ENCODE data around the gene RING1.

RING1 gene

DNA sequence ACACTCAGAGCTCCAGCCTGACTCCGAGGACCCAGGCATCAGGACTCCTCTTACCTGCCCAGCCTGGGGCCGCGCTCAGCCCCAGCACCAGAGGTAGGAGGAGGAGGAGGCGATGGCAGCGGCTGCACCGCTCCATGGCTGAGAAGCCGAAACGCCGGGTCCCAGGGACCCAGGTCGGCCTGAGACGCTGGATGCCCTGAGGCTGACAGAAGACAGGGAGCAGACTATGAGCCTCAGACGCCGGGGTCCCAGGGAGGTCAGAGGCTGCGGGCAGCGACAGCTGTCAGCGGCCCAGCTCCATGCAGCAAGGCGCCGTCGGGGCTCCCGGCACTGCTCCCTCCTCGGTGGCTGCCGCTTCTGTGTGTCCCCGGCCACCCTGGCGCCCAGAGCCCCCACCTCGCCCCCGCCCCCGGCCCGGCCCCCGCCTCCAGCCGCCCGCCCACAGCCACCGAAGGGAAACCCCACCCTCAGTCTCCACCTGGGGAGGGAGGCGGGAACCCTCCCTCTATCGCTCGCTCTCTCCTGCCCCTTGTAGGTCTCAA, 16.1 kb upstream of the RING1 start, which contains the start of gene COL11A2:
TSS of gene COL11A2 (minus strand) at position 363 of the 542 bp plus-strand sequence. CDS start at position 136, 227 bp downstream.
- Histone ChIP-seq H3K27ac (ENCODE audit: low read length, poor library complexity, severe bottlenecking) (no peak within 1 kb of the TSS), H3K36me3 (ENCODE audit: control insufficient read depth in 1 of 2, insufficient read depth in 2 of 2, low read depth in 1 of 2, low read length in 2 of 2) (peaks cover 30 to 36% of the 10 kb centered on the region in 2 experiments), H3K9ac (ENCODE audit: low read length) (peak within 1 kb of the TSS; percentile 72), H3K4me2 (ENCODE audit: low read length, poor library complexity, severe bottlenecking) (peak within 1 kb of the TSS; percentile 87), H3K27me3 (ENCODE audit: control insufficient read depth in 1 of 2, insufficient read depth in 1 of 2, low read length in 2 of 2) (peaks cover 43 to 44% of the 10 kb centered on the region in 2 experiments), H2BK120ac (ENCODE audit: low read depth, low read length) (no peak within 1 kb of the TSS), H4K91ac (ENCODE audit: low read length) (no peak within 1 kb of the TSS), H2BK12ac (ENCODE audit: low read length in 2 of 2) (no peak within 1 kb of the TSS), H2AFZ (ENCODE audit: low read depth, low read length) (peak within 1 kb of the TSS; percentile 10), H2AK5ac (ENCODE audit: low read length, severe bottlenecking) (no peak within 1 kb of the TSS), H2BK15ac (ENCODE audit: low read depth, poor library complexity, severe bottlenecking) (no peak within 1 kb of the TSS), H4K8ac (ENCODE audit: low read length) (peak within 1 kb of the TSS; percentile 33), H3K9me3 (ENCODE audit: control insufficient read depth, low read length) (no peaks in the 10 kb centered on the region), H3K79me1 (replicated peaks; ENCODE audit: low read length, poor library complexity, severe bottlenecking) (peaks cover 19% of the 10 kb centered on the region), H3K4me1 (ENCODE audit: control insufficient read depth, insufficient read depth, low read depth, low read length) (peaks cover 22% of the 10 kb centered on the region), H3K14ac (ENCODE audit: low read length in 2 of 2) (peak within 1 kb of the TSS in 1 of 2 experiments; percentile 48), H3K18ac (ENCODE audit: low read depth in 1 of 2, low read length in 2 of 2) (no peak within 1 kb of the TSS), H2BK5ac (ENCODE audit: low read depth, low read length, poor library complexity, severe bottlenecking) (no peak within 1 kb of the TSS), H3K4me3 (ENCODE audit: insufficient read depth in 1 of 2, low read depth in 1 of 2, low read length in 2 of 2) (peak within 1 kb of the TSS; percentile 34 to 74), H3K23ac (ENCODE audit: low read length in 2 of 2) (peak within 1 kb of the TSS; percentile 20 to 76), H3K4ac (ENCODE audit: low read depth in 1 of 2, low read length in 2 of 2) (peak within 1 kb of the TSS in 1 of 2 experiments; percentile 21)
- no peak for DNase-seq
- WGBS, result 9% methylated on average over 26 of the region's 35 CpGs

- Histone ChIP-seq H2BK5ac (ENCODE audit: low read depth, low read length, poor library complexity, severe bottlenecking) (no peak overlapping the region), H3K4me1 (ENCODE audit: control insufficient read depth, insufficient read depth, low read depth, low read length) (peaks cover 25% of the 10 kb centered on the region), H4K91ac (ENCODE audit: low read length) (no peak overlapping the region), H3K36me3 (ENCODE audit: control insufficient read depth in 1 of 2, insufficient read depth in 2 of 2, low read depth in 1 of 2, low read length in 2 of 2) (peaks cover 33 to 38% of the 10 kb centered on the region in 2 experiments), H3K4ac (ENCODE audit: low read depth in 1 of 2, low read length in 2 of 2) (peak overlapping the region in 1 of 2 experiments; percentile 21), H2AK5ac (ENCODE audit: low read length, severe bottlenecking) (no peak overlapping the region), H2AFZ (ENCODE audit: low read depth, low read length) (peak overlapping the region; percentile 10), H3K23ac (ENCODE audit: low read length in 2 of 2) (peak overlapping the region in 1 of 2 experiments; percentile 76), H3K27ac (ENCODE audit: low read length, poor library complexity, severe bottlenecking) (no peak overlapping the region), H3K14ac (ENCODE audit: low read length in 2 of 2) (peak overlapping the region in 1 of 2 experiments; percentile 48), H3K9ac (ENCODE audit: low read length) (peak overlapping the region; percentile 72), H2BK120ac (ENCODE audit: low read depth, low read length) (no peak overlapping the region), H3K27me3 (ENCODE audit: control insufficient read depth in 1 of 2, insufficient read depth in 1 of 2, low read length in 2 of 2) (peaks cover 41 to 42% of the 10 kb centered on the region in 2 experiments), H3K9me3 (ENCODE audit: control insufficient read depth, low read length) (no peaks in the 10 kb centered on the region), H3K18ac (ENCODE audit: low read depth in 1 of 2, low read length in 2 of 2) (no peak overlapping the region), H4K8ac (ENCODE audit: low read length) (peak overlapping the region; percentile 33), H3K79me1 (replicated peaks; ENCODE audit: low read length, poor library complexity, severe bottlenecking) (peaks cover 22% of the 10 kb centered on the region), H3K4me3 (ENCODE audit: insufficient read depth in 1 of 2, low read depth in 1 of 2, low read length in 2 of 2) (peak overlapping the region; percentile 34 to 74), H3K4me2 (ENCODE audit: low read length, poor library complexity, severe bottlenecking) (peak overlapping the region; percentile 87), H2BK15ac (ENCODE audit: low read depth, poor library complexity, severe bottlenecking) (no peak overlapping the region), H2BK12ac (ENCODE audit: low read length in 2 of 2) (no peak overlapping the region)
- WGBS, result 4% methylated on average over 30 of the region's 72 CpGs
- no peak for DNase-seq
These were observed 15.4 kb upstream of the RING1 start for GRCh38 chr6:33192671-33193602.

- no peak overlapping the region for H4K91ac ChIP-seq (ENCODE audit: low read length)
- H3K36me3 ChIP-seq (ENCODE audit: control insufficient read depth in 1 of 2, insufficient read depth in 2 of 2, low read depth in 1 of 2, low read length in 2 of 2), result peaks cover 38% of the 10 kb centered on the region in 2 experiments
- no peak for DNase-seq
- no peak overlapping the region for H4K8ac ChIP-seq (ENCODE audit: low read length)
- H3K14ac ChIP-seq (ENCODE audit: low read length in 2 of 2), result no peak overlapping the region
- 74% methylated on average over 4 of the region's 6 CpGs for WGBS
- H3K9me3 ChIP-seq (ENCODE audit: control insufficient read depth, low read length), result no peaks in the 10 kb centered on the region
- H3K4ac ChIP-seq (ENCODE audit: low read depth in 1 of 2, low read length in 2 of 2), result no peak overlapping the region
- no peak overlapping the region for H3K4me3 ChIP-seq (ENCODE audit: insufficient read depth in 1 of 2, low read depth in 1 of 2, low read length in 2 of 2)
- H2BK5ac ChIP-seq (ENCODE audit: low read depth, low read length, poor library complexity, severe bottlenecking), result no peak overlapping the region
- peaks cover 28% of the 10 kb centered on the region for H3K4me1 ChIP-seq (ENCODE audit: control insufficient read depth, insufficient read depth, low read depth, low read length)
- H3K79me1 ChIP-seq (replicated peaks; ENCODE audit: low read length, poor library complexity, severe bottlenecking), result peaks cover 27% of the 10 kb centered on the region
- no peak overlapping the region for H2BK15ac ChIP-seq (ENCODE audit: low read depth, poor library complexity, severe bottlenecking)
- H2BK120ac ChIP-seq (ENCODE audit: low read depth, low read length), result no peak overlapping the region
- H2AK5ac ChIP-seq (ENCODE audit: low read length, severe bottlenecking), result no peak overlapping the region
- H3K27me3 ChIP-seq (ENCODE audit: control insufficient read depth in 1 of 2, insufficient read depth in 1 of 2, low read length in 2 of 2), result peaks cover 36 to 41% of the 10 kb centered on the region in 2 experiments
- no peak overlapping the region for H2AFZ ChIP-seq (ENCODE audit: low read depth, low read length)
- H3K23ac ChIP-seq (ENCODE audit: low read length in 2 of 2), result no peak overlapping the region
- no peak overlapping the region for H3K4me2 ChIP-seq (ENCODE audit: low read length, poor library complexity, severe bottlenecking)
- H3K18ac ChIP-seq (ENCODE audit: low read depth in 1 of 2, low read length in 2 of 2), result no peak overlapping the region
- no peak overlapping the region for H2BK12ac ChIP-seq (ENCODE audit: low read length in 2 of 2)
- H3K27ac ChIP-seq (ENCODE audit: low read length, poor library complexity, severe bottlenecking), result no peak overlapping the region
- H3K9ac ChIP-seq (ENCODE audit: low read length), result no peak overlapping the region
These were observed 14.7 kb upstream of the RING1 start for GRCh38 chr6:33193619-33194018.

DNA sequence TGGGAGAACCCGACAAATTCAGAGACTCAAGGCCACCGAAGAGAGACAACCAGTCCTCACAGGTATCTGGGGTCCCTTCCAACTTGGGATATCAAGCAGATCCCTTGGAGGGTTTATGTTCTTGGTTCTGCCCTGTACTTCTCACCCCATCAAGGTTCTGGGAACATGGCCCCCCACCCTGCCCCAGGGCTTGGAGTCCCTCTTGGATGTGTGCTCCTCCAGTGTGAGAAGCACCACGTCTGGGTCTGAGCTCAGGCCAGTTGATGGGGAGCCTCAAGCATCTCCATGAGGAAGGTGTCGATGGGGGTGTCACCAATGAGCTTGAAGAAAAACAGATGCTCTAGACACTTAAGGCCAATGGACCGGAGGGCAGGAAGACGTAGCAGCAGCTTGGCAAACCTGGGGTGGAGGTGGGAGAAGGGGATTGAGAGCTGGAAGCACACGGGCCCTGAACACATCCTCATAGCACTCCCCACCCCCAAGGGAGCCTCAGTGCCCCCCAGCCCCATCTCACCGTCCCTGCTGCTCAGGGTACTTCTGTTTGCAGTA, 13.8 kb upstream of the RING1 start:
- Histone ChIP-seq H2AK5ac (ENCODE audit: low read length, severe bottlenecking) (no peak overlapping the region), H4K8ac (ENCODE audit: low read length) (no peak overlapping the region), H3K4me3 (ENCODE audit: insufficient read depth in 1 of 2, low read depth in 1 of 2, low read length in 2 of 2) (no peak overlapping the region), H3K9ac (ENCODE audit: low read length) (no peak overlapping the region), H3K9me3 (ENCODE audit: control insufficient read depth, low read length) (no peaks in the 10 kb centered on the region), H3K27me3 (ENCODE audit: control insufficient read depth in 1 of 2, insufficient read depth in 1 of 2, low read length in 2 of 2) (peaks cover 27 to 35% of the 10 kb centered on the region in 2 experiments), H2BK12ac (ENCODE audit: low read length in 2 of 2) (no peak overlapping the region), H3K23ac (ENCODE audit: low read length in 2 of 2) (no peak overlapping the region), H3K4me2 (ENCODE audit: low read length, poor library complexity, severe bottlenecking) (no peak overlapping the region), H3K4me1 (ENCODE audit: control insufficient read depth, insufficient read depth, low read depth, low read length) (peaks cover 33% of the 10 kb centered on the region), H2BK120ac (ENCODE audit: low read depth, low read length) (no peak overlapping the region), H3K4ac (ENCODE audit: low read depth in 1 of 2, low read length in 2 of 2) (no peak overlapping the region), H3K27ac (ENCODE audit: low read length, poor library complexity, severe bottlenecking) (no peak overlapping the region), H3K79me1 (replicated peaks; ENCODE audit: low read length, poor library complexity, severe bottlenecking) (peaks cover 27% of the 10 kb centered on the region), H3K36me3 (ENCODE audit: control insufficient read depth in 1 of 2, insufficient read depth in 2 of 2, low read depth in 1 of 2, low read length in 2 of 2) (peaks cover 38% of the 10 kb centered on the region in 2 experiments), H2BK5ac (ENCODE audit: low read depth, low read length, poor library complexity, severe bottlenecking) (no peak overlapping the region), H2AFZ (ENCODE audit: low read depth, low read length) (no peak overlapping the region), H3K18ac (ENCODE audit: low read depth in 1 of 2, low read length in 2 of 2) (no peak overlapping the region), H3K14ac (ENCODE audit: low read length in 2 of 2) (no peak overlapping the region), H4K91ac (ENCODE audit: low read length) (no peak overlapping the region), H2BK15ac (ENCODE audit: low read depth, poor library complexity, severe bottlenecking) (no peak overlapping the region)
- DNase-seq, result no peak
- 52% methylated on average over 4 of the region's 8 CpGs for WGBS

Measured in mesenchymal stem cell (in vitro differentiated cells and primary cell).